ENCODE results near the gene CINP.
"Not testable (repeated sequence)": the region's sequence is repeated elsewhere in the genome, so short reads cannot be mapped to it uniquely, and the experiment has no call there.

CINP gene

DNA sequence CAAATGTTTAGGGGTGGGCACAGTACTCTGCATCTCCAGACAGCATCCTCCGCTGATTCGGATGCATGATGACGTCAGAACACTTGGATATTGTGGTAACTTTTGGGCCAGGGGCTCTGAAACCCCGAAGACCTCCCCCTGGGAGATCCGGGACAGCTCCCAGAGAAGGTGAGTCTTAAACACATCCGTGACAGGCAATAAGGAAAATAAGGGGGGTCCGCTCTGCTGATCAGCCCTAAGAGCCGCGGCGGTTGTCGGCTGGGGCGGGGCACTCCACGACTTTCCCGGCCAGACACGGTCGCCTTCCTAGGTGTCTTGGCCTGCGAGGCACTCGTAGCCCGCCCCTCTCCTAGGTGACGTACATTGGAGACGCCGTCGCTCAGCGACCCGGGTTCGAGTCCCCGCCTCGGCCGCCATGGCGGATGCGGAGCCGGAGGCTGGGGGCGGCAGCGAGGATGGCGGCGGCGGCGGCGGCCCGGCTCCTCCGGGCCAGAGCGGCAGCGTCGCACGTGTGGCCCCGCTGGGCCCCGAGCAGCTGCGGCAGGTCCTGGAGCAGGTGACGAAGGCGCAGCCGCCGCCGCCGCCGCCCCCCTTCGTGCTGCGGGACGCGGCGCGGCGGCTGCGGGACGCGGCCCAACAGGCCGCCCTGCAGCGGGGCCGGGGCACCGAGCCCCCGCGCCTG, 43.2 kb downstream of the CINP start, which contains the start of gene ZNF839:
TSS of gene ZNF839 (plus strand) at position 396 of the 682 bp plus-strand sequence. CDS start at position 416, 20 bp downstream.
- peak; percentile 84 to 87 for DNase-seq

DNA sequence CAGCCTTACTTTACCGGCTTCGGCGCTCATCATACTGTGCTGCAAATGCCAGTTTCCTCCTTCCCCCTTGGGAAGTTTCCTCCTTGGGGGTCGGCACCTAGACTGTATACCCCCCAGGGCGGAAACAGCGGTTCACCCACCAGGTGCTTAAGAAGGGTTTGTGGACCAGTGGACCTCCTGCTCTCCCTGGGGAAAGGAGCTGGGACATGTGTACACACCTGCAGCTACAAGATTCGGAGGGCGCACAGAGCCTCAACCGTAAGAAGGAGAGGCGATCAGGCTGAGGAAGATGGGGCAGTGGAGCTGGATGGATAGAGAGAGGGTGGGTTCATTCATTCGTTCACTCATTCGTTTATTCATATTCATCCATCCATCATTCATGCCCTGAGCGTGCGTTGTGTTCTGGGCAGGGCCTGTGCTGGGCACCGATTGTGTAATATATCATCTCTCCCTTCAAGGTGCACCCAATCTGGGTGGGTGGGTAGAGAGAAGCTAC, 43.9 kb downstream of the CINP start:
- DNase-seq = no peak

GRCh38 chr14:102317564-102318248, 45.0 kb downstream of the CINP start:
- DNase-seq = peak in 1 of 2 donors; percentile 51

DNA sequence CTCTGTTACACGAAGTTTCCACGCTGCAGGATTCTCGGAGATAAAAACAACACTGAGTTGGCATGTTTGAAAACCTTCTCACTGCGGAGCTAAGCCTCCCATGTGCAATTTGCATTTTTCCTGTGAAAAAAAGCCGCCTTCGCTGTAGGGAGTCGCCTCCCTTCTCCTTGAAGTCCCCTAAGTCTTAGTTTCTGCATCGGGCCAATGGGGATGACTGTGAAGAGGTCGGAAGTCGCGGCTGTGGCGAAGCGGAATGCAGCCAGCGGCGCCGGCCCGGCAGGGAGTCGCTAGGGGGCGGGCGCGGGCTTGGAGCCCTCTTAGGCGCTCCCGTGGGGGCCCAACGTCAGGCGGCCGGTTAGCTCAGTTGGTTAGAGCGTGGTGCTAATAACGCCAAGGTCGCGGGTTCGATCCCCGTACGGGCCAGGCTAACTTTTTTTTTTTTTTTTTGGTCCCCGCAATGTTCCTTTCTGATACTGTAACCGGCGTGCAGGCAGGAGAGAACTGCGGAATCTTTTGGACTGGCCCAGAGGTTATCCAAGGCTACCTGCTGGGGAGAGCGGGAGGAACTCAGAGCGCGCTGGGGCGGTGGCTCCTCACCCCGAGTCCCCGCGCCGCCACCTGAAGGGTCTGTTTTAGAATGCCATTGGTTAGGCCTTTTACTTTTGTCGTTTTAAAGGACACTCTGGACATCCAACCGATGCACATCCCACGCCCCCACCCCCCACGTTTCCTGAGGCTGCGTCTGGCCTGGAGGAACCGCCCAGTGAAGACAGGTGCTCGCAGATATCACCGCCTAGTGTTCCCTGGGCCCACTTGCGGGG, 45.7 kb downstream of the CINP start:
- DNase-seq = peak; percentile 87 to 94

DNA sequence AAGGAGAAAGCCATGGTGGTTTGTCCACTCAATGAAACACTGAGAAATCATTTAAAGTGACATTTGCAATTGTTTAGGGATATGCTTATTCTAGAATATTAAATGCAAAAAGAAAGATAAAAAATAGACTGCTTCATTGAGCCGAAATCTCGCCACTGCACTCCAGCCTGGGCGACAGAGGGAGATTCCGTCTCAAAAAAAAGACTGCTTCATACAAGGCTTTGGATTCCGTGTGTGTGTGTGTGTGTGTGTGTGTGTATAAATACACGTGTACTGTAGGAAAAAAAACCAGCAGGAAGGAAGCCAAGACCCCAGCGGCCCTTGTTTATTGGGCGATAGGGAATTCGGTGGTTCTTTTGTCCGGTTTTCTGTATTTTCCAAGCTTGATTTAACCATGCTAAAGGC, 46.4 kb downstream of the CINP start:
- DNase-seq = no peak

DNA sequence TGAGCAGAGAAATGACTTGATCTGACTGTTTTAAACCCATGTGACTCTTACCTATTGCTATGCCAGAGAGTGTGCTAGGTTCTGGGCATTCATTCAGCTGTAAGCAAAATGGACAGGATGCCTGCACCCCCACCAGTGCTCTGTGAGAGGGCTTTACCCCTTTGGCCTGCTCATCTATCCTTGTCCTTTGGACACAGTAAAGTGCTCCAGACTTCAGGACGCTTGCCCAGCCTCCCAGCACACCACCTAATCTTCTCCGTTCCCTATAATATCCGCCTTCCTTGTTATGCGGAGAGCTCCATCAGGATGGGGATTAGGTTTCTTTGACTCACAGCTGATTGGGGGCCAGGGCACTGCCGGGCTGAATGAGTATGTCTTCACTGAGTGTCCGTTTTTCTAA, 47.6 kb downstream of the CINP start:
- DNase-seq = no peak

DNA sequence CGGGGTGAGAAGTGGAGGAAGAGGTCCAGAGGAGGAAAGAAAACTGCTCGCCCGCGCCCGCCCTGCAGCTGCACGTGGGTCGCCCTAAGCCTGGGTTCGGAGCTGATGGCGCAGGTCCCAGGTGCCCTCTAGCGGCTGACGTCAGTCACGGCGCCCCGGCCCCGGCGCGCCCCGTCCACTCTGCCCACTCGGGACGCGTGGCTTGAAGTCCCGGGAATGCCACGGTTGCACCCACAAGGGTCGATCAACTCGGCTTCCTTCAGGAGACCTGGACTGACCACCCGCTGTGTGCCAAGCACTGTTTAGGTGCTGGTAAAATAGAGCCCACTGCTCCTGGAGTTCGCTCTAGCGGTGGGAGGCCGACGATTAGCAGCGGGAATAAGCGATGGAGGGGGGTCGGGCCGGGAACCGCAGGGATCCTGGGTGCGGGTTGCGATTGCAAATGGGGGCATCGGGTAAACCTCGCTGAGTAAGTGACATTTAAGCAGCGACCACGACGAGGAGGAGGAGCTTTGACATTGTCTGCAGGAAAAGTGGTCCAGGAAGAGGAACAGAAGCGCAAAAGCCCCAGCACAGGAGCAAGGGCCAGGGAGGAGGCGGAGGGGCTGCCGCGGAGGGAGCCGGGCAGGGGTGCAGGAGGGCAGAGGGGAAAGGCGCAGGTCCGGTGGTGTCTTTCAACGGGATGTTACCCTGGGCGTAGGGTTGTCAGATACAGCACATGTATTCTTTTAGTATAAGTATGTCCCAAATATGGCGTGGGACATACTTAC, 48.3 kb downstream of the CINP start:
- DNase-seq = peak; percentile 67 to 84

- peak; percentile 87 to 95 for DNase-seq
Observed at GRCh38 chr14:102304611-102305506, 57.8 kb downstream of the CINP start, which contains the start of gene MOK. MOK (minus strand) TSS chr14:102305164; CDS start chr14:102304968, 196 bp downstream.

GRCh38 chr14:102303664-102304063, 59.0 kb downstream of the CINP start:
- DNase-seq = no peak

- not testable (repeated sequence) for DNase-seq
Observed at GRCh38 chr14:102298303-102299070, 64.2 kb downstream of the CINP start.

Data from hippocampal formation (tissue), 2 donors.